GM18526 (cell line): ENCODE data around the gene PCDHGB5.
"Not testable (repeated sequence)": the region's sequence is repeated elsewhere in the genome, so short reads cannot be mapped to it uniquely, and the experiment has no call there.

Source experiments
- POLR2A ChIP-seq: IDR thresholded peaks from 3 replicates; pipeline ENCODE4 v1.6.1; 2011; ENCODE audit not compliant: insufficient read length; ENCODE audit errors: extremely low read depth

Gene PCDHGB5

DNA sequence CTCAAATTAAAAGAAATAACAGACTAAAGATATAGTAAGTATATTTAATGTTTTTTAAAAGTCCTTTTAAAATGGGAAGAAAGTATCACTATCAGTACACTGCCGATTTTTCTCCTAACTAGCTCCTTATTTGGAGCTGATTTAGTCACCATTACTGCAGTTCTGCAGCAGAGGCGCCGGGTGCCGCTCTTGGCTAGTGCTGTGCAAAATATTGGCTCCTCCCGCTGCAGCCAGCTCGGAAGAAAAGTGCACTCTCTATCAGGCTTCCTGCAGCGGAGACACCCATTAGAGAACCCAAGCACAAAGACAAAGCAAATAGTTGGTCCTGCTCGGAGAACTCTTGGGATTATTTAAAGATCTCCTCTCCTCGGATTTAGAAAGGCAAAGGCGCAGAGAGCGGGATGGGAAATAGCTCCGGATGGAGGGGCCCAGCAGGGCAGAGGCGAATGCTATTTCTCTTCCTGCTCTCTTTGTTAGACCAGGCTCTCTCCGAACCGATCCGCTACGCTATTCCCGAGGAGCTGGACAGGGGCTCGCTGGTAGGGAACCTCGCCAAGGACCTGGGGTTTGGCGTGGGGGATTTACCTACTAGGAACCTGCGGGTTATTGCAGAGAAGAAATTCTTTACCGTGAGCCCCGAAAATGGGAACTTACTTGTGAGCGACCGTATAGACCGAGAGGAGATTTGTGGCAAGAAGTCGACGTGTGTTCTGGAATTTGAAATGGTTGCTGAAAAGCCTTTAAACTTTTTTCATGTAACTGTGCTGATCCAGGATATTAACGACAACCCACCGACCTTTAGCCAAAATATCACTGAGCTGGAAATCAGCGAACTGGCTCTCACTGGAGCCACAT is 27.5 kb upstream of the PCDHGB5 start, which contains the start of gene PCDHGB3:
Gene PCDHGB3 (plus strand): TSS at position 249 of the 855 bp plus-strand sequence. CDS start 153 bp downstream, at position 402.
- TF ChIP-seq POLR2A = no peak

DNA sequence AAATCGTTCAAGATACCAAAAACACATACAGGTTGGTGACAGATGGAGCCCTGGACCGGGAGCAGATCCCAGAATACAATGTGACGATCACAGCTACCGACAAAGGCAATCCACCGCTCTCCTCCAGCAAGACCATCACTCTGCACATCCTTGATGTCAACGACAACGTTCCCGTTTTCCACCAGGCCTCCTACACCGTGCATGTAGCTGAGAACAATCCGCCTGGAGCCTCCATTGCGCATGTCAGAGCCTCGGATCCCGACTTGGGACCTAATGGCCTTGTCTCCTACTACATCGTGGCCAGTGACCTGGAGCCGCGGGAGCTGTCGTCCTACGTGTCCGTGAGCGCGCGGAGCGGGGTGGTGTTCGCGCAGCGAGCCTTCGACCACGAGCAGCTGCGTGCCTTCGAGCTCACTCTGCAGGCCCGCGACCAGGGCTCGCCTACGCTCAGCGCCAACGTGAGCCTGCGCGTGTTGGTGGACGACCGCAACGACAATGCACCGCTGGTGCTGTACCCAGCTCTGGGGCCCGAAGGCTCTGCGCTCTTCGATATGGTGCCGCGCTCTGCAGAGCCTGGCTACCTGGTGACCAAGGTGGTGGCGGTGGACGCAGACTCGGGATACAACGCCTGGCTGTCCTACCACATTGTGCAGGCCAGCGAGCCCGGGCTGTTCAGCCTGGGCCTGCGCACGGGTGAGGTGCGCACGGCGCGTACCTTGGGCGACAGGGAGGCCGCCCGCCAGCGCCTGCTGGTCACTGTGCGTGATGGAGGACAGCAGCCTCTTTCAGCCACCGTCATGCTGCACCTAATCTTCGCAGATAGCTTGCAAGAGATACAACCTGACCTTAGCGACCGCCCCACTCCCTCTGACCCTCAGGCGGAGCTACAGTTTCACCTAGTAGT is 25.9 kb upstream of the PCDHGB5 start:
- no peak for TF ChIP-seq POLR2A

DNA sequence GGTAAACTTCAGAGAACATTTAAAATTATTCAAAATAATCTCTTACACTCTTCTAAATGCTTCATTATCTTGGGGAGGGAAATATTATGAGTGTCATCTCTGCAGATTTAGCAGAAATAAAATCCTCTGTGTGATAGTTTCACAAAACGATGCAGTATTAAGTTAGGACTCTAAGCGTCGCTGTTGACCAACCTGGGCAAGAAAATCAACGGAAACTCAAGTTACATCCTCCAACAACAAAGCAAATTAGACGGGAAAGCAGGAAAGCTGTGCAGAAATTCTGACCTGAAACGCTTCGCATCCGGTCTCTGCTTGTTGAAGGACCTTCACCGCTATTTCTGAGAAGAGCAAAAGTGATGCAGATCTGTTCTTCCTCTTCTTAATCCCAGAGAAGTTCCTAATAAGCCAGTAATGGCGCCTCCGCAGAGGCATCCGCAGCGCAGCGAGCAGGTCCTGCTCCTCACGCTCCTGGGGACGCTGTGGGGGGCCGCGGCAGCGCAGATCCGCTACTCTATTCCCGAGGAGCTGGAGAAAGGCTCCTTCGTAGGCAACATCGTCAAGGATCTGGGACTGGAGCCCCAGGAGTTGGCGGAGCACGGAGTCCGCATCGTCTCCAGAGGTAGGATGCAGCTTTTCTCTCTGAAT is 24.0 kb upstream of the PCDHGB5 start, which contains the start of gene PCDHGA6:
Gene PCDHGA6 (plus strand): TSS at position 219 of the 645 bp plus-strand sequence. CDS start 193 bp downstream, at position 412.
- no peak for TF ChIP-seq POLR2A

- no peak for TF ChIP-seq POLR2A
Measured at GRCh38 chr5:141374627-141375026, 23.1 kb upstream of the PCDHGB5 start.

DNA sequence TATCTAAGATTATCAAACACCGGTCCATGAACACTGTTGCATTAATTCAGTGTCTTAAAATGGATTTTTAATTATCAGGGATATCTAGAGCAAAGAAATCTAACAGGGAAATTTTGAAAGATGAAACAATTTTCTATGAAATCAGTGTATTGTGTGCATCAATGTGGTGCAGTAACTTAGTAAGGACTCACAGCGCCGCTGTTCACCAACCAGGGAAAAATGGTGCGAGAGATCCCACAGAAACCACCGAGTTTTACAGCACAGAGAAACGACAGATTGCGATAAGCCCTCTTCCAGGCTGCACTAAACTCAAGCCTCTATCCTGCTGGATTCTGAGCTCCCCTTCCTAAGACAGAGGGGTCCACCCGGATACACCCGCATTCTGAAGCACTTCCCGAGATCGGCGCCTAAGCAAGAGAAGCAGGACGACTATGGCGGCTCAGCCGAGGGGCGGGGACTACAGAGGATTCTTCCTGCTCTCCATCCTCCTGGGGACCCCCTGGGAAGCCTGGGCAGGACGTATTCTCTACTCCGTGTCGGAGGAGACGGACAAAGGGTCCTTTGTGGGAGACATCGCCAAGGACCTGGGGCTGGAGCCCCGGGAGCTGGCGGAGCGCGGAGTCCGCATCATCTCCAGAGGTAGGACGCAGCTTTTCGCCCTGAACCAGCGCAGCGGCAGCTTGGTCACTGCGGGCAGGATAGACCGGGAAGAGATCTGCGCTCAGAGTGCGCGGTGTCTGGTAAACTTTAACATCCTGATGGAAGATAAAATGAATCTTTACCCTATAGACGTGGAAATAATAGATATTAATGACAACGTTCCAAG is 15.1 kb upstream of the PCDHGB5 start, which contains the start of gene PCDHGA7:
Gene PCDHGA7 (plus strand): TSS at position 274 of the 826 bp plus-strand sequence. CDS start 158 bp downstream, at position 432.
- no peak for TF ChIP-seq POLR2A

DNA sequence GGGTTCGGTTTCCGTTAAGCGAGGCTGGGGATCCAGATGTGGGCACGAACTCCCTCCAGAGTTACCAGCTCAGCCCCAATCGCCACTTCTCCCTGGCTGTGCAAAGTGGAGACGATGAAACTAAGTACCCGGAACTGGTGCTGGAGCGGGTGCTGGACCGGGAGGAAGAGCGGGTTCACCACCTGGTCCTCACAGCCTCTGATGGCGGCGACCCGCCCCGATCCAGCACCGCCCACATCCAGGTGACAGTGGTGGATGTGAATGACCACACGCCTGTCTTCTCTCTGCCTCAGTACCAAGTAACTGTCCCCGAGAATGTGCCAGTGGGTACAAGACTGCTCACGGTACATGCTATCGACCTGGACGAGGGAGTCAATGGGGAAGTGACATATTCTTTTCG is 14.4 kb upstream of the PCDHGB5 start:
- TF ChIP-seq POLR2A = no peak

DNA sequence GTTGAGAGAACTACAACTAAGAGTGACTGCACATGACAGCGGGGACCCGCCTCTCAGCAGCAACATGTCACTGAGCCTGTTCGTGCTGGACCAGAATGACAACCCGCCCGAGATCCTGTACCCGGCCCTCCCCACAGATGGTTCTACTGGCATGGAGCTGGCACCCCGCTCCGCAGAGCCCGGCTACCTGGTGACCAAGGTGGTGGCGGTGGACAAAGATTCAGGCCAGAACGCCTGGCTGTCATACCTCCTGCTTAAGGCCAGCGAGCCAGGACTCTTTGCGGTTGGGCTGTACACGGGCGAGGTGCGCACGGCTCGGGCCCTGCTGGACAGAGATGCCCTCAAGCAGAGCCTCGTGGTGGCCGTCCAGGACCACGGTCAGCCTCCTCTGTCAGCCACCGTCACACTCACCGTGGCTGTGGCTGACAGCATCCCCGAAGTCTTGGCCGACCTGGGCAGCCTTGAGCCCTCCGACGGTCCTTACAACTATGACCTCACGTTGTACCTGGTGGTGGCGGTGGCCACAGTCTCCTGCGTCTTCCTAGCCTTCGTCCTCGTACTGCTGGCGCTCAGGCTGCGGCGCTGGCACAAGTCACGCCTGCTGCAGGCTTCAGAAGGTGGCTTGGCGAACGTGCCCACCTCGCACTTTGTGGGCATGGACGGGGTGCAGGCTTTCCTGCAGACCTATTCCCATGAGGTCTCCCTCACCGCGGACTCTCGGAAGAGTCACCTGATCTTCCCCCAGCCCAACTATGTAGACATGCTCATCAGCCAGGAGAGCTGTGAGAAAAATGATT is 13.1 kb upstream of the PCDHGB5 start:
- TF ChIP-seq POLR2A = no peak

GRCh38 chr5:141387557-141388311 is 10.0 kb upstream of the PCDHGB5 start, which contains the start of gene PCDHGB4:
Gene PCDHGB4, plus strand, starts transcription at chr5:141387698. Its CDS starts 187 bp downstream, at chr5:141387885.
- not testable (repeated sequence) for TF ChIP-seq POLR2A

DNA sequence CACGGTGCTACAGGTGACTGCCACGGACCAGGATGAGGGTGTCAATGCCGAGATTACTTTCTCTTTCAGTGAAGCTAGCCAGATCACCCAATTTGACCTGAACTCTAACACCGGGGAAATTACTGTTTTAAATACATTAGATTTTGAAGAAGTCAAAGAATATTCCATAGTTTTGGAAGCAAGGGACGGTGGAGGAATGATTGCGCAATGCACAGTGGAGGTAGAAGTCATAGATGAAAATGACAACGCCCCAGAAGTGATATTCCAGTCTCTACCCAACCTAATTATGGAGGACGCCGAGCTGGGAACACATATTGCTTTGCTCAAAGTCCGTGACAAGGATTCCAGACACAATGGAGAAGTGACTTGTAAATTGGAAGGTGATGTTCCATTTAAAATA is 9.1 kb upstream of the PCDHGB5 start:
- no peak for TF ChIP-seq POLR2A

GRCh38 chr5:141389153-141390042 is 8.3 kb upstream of the PCDHGB5 start:
- no peak for TF ChIP-seq POLR2A

GRCh38 chr5:141392429-141393198 is 5.1 kb upstream of the PCDHGB5 start, which contains the start of gene PCDHGA8:
Gene PCDHGA8, plus strand, starts transcription at chr5:141392633. Its CDS starts 181 bp downstream, at chr5:141392814.
- TF ChIP-seq POLR2A = no peak
